H1 (cell line): ENCODE measurements around the gene PELO.

Source experiments
- CHD2 ChIP-seq: IDR thresholded peaks from 2 replicates; pipeline ENCODE4 v1.6.1; 2012; ENCODE audit warnings: low read length, improper control_type of control experiment
- CTCF ChIP-seq, 3 experiments: IDR thresholded peaks; 1 replicate in 2 of 3; 2 replicates in 1 of 3; pipeline versions ENCODE4 v1.5.1 to v1.6.1; 2011; ENCODE audit warnings: low read length in 3 of 3, mild to moderate bottlenecking in 3 of 3, inconsistent platforms in 2 of 3, low read depth in 1 of 3, moderate library complexity in 1 of 3; ENCODE audit not compliant: insufficient read depth in 1 of 3; ENCODE audit errors: control extremely low read depth in 1 of 3
- EZH2 ChIP-seq: fragments of 200-600 bp; sonication (generic); IDR thresholded peaks from 2 replicates; pipeline ENCODE4 v1.7.1; 2012; ENCODE audit warnings: low read depth, mild to moderate bottlenecking, moderate library complexity, low read length, inconsistent platforms; ENCODE audit not compliant: severe bottlenecking
- GTF2F1 ChIP-seq: IDR thresholded peaks from 2 replicates; pipeline ENCODE4 v1.6.1; 2012; ENCODE audit warnings: low read depth, low read length, improper control_type of control experiment, borderline replicate concordance
- NRF1 ChIP-seq: IDR thresholded peaks from 2 replicates; pipeline ENCODE4 v1.6.1; 2011; ENCODE audit warnings: mild to moderate bottlenecking, low read depth, low read length, improper control_type of control experiment
- POLR2A ChIP-seq, 2 experiments: IDR thresholded peaks; 1 replicate in 1 of 2; 2 replicates in 1 of 2; pipeline ENCODE4 v1.6.1; 2011; ENCODE audit warnings: low read depth in 2 of 2, low read length in 2 of 2, mild to moderate bottlenecking in 2 of 2; ENCODE audit errors: control extremely low read depth in 1 of 2
- TAF7 ChIP-seq: optimal IDR thresholded peaks from 2 replicates; pipeline ENCODE3; 2011; ENCODE audit warnings: low read depth, mild to moderate bottlenecking, inconsistent platforms, low read length, moderate library complexity, borderline replicate concordance

GRCh38 chr5:52777186-52777585 lies 10.5 kb upstream of the PELO start:
- TF ChIP-seq NRF1 (no peak), CHD2 (no peak), CTCF (IDR thresholded peaks at IDR 0.05; ENCODE audit: control extremely low read depth in 1 of 3, insufficient read depth in 1 of 3, low read depth in 1 of 3, low read length in 3 of 3) (no peak), POLR2A (IDR thresholded peaks at IDR 0.05; ENCODE audit: control extremely low read depth in 1 of 2, low read depth in 2 of 2, low read length in 2 of 2) (no peak), GTF2F1 (no peak), EZH2 (no peak), TAF7 (no peak)
